ENCODE data around the gene SRRM2. TPM values are rescaled to one million over a fixed set of nuclear protein-coding genes. Genes with fewer than 3 reads are reported as not detected.

Gene SRRM2
- total RNA-seq, 3 donors from 2014 or later (not counting 1 experiment from before 2014, with no cell fraction given): 1,131 to 1,162 (median 1,149) TPM

DNA sequence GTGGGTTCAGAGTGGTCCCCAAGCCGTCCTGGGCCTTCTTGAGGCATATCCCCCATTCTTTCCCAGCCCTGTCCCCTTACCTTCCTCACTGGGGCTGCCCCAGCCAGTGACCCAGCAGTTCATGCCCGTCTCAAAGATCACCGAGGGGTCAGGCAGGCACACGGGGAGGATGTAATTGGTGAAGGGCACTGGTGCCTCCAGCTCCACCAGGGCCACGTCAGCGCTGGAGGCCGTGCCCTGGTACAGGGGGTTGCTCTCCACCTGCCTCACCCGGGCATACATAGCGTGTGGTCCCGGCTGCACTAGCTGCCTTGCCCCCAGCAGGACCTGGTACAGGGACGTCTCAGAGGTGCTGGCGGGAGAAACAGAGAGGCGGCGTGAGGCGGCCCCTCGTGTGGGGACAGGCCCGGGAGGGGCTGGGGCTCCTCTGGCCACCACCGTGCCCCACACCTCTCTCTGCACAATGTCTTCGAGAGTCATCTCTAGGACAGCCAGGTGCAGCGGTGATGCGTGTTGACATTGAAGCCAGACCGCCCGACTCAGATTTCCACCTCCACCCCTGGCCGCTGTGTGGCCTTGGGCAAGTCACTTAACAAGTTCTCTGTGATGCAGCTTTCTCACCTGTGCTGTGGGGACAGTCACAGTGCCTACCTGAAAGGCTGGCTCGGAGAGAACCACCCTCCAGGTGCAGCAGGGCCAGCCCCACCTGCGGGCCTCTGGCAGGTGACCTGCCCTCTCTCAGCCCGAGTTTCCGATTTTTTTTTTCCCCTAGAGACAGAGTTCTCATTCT lies 38.3 kb upstream of the SRRM2 start:
- no peak overlapping the region for H3K27ac ChIP-seq (ENCODE audit: low read length)
- peaks cover 5% of the 10 kb centered on the region for H3K36me3 ChIP-seq (ENCODE audit: control insufficient read depth, insufficient read depth, low read length)
- Mint-ChIP-seq H3K27me3 (ENCODE audit: low read depth in 2 of 2) (peaks cover 0 to 9% of the 10 kb centered on the region in 2 donors), H3K27ac (no peak overlapping the region), H3K9me3 (no peaks in the 10 kb centered on the region), H3K36me3 (no peaks in the 10 kb centered on the region), H3K4me1 (peaks cover 5 to 8% of the 10 kb centered on the region in 2 donors), H3K4me3 (no peak overlapping the region)
- H3K4me3 ChIP-seq (ENCODE audit: low read length): no peak overlapping the region
- intact Hi-C loops (cut with micrococcal nuclease): no loop called here
- no peaks in the 10 kb centered on the region for H3K27me3 ChIP-seq (ENCODE audit: control insufficient read depth, insufficient read depth, low read length)
- 85% methylated on average over 28 of the region's 28 CpGs for WGBS (ENCODE audit: insufficient coverage)
- ATAC-seq (no peak), DNase-seq (no peak)
- peaks cover 10% of the 10 kb centered on the region for H3K4me1 ChIP-seq (ENCODE audit: control insufficient read depth, insufficient read depth, low read length)
- H3K9me3 ChIP-seq (ENCODE audit: control insufficient read depth, insufficient read depth, low read length): no peaks in the 10 kb centered on the region
- TF ChIP-seq, protein P1, sequence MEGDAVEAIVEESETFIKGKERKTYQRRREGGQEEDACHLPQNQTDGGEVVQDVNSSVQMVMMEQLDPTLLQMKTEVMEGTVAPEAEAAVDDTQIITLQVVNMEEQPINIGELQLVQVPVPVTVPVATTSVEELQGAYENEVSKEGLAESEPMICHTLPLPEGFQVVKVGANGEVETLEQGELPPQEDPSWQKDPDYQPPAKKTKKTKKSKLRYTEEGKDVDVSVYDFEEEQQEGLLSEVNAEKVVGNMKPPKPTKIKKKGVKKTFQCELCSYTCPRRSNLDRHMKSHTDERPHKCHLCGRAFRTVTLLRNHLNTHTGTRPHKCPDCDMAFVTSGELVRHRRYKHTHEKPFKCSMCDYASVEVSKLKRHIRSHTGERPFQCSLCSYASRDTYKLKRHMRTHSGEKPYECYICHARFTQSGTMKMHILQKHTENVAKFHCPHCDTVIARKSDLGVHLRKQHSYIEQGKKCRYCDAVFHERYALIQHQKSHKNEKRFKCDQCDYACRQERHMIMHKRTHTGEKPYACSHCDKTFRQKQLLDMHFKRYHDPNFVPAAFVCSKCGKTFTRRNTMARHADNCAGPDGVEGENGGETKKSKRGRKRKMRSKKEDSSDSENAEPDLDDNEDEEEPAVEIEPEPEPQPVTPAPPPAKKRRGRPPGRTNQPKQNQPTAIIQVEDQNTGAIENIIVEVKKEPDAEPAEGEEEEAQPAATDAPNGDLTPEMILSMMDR (IDR thresholded peaks at IDR 0.05): no peak

DNA sequence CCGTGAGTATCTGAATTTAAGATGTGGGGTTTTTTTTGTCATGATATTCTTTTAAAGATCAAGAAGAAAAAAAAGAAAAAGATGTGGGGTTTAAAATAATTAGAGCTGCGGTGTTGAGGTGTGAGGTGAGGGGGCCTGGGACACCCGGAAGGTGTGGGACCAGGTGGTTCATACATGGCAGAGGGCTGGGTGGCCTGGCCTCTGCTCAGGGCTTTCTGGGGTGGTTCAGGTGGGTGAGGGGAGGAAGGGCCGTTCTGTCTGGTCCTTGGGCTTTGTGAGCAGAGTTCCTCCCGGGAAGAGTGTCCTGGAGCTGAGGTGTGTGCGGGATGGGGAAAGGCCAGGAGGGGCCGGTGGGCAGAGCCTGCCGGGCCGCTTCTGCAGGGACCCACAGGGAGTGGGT lies 37.4 kb upstream of the SRRM2 start:
- intact Hi-C loops (cut with micrococcal nuclease): no loop called here

DNA sequence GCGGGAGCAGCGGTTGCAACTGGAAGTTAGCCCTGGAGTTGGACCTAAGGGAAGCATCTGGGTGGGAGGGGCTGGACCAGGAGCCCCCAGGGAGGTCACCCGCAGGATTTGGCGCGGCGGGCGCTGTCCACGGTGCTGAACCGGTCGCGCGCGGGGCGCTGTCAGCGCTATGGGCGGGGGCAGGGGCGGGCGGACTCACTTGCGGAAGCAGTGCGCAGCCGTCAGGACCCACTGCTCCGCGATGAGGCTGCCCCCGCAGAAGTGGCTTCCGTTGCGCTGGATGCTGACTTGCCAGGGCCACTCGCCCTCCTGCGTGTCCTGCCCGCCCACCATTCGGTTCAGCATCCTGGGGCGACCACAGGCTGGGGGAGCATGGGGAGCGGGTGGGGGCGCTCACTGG lies 36.9 kb upstream of the SRRM2 start:
- H3K27ac Mint-ChIP-seq: no peak overlapping the region
- intact Hi-C loops (cut with micrococcal nuclease): no loop called here
- WGBS (ENCODE audit: insufficient coverage): 4% methylated on average over 33 of the region's 33 CpGs
- H3K27ac ChIP-seq (ENCODE audit: low read length): no peak overlapping the region
- H3K27me3 Mint-ChIP-seq (ENCODE audit: low read depth in 2 of 2): peaks cover 0 to 9% of the 10 kb centered on the region in 2 donors
- H3K9me3 Mint-ChIP-seq: no peaks in the 10 kb centered on the region
- H3K27me3 ChIP-seq (ENCODE audit: control insufficient read depth, insufficient read depth, low read length): no peaks in the 10 kb centered on the region
- H3K9me3 ChIP-seq (ENCODE audit: control insufficient read depth, insufficient read depth, low read length): no peaks in the 10 kb centered on the region
- DNase-seq (peak; percentile 80 to 89), ATAC-seq (peak; percentile 95 to 99 (median 96))
- no peak overlapping the region for H3K4me3 Mint-ChIP-seq
- TF ChIP-seq, protein P1 (IDR thresholded peaks at IDR 0.05): no peak
- no peaks in the 10 kb centered on the region for H3K36me3 Mint-ChIP-seq
- H3K36me3 ChIP-seq (ENCODE audit: control insufficient read depth, insufficient read depth, low read length): no peaks in the 10 kb centered on the region
- peaks cover 13% of the 10 kb centered on the region for H3K4me1 ChIP-seq (ENCODE audit: control insufficient read depth, insufficient read depth, low read length)
- H3K4me1 Mint-ChIP-seq: peaks cover 5 to 8% of the 10 kb centered on the region in 2 donors
- H3K4me3 ChIP-seq (ENCODE audit: low read length): no peak overlapping the region

More for the DNA sequence above, 37.4 kb upstream of the SRRM2 start:
- Mint-ChIP-seq H3K4me3 (no peak overlapping the region), H3K9me3 (no peaks in the 10 kb centered on the region), H3K27me3 (ENCODE audit: low read depth in 2 of 2) (peaks cover 0 to 9% of the 10 kb centered on the region in 2 donors), H3K36me3 (no peaks in the 10 kb centered on the region), H3K4me1 (peaks cover 5 to 8% of the 10 kb centered on the region in 2 donors), H3K27ac (peak overlapping the region in 1 of 2 donors; percentile 44)
- 45% methylated on average over 9 of the region's 9 CpGs for WGBS (ENCODE audit: insufficient coverage)
- ATAC-seq: no peak
- Histone ChIP-seq H3K4me1 (ENCODE audit: control insufficient read depth, insufficient read depth, low read length) (peaks cover 10% of the 10 kb centered on the region), H3K36me3 (ENCODE audit: control insufficient read depth, insufficient read depth, low read length) (no peaks in the 10 kb centered on the region), H3K27me3 (ENCODE audit: control insufficient read depth, insufficient read depth, low read length) (no peaks in the 10 kb centered on the region), H3K4me3 (ENCODE audit: low read length) (no peak overlapping the region), H3K27ac (ENCODE audit: low read length) (no peak overlapping the region), H3K9me3 (ENCODE audit: control insufficient read depth, insufficient read depth, low read length) (no peaks in the 10 kb centered on the region)
- no peak for DNase-seq
- TF ChIP-seq, protein P1 (IDR thresholded peaks at IDR 0.05): no peak
